Neural progenitor cell (in vitro differentiated cells): ENCODE results near the gene SMYD3.

Experiments used
- CTCF ChIP-seq: fragments of 200-600 bp; sonication (generic); IDR thresholded peaks from 2 replicates; pipeline ENCODE4 v1.5.1; 2017; ENCODE audit warnings: antibody characterized with exemption, mild to moderate bottlenecking
- EZH2 ChIP-seq: fragments of 200-600 bp; sonication (generic); IDR thresholded peaks from 2 replicates; pipeline ENCODE4 v1.6.1; 2017; ENCODE audit warnings: antibody characterized with exemption, mild to moderate bottlenecking, moderate library complexity
- EZH2phosphoT487 ChIP-seq: fragments of 200-600 bp; sonication (generic); IDR thresholded peaks from 2 replicates; pipeline ENCODE4 v1.6.1; 2017; ENCODE audit warnings: antibody characterized with exemption

DNA sequence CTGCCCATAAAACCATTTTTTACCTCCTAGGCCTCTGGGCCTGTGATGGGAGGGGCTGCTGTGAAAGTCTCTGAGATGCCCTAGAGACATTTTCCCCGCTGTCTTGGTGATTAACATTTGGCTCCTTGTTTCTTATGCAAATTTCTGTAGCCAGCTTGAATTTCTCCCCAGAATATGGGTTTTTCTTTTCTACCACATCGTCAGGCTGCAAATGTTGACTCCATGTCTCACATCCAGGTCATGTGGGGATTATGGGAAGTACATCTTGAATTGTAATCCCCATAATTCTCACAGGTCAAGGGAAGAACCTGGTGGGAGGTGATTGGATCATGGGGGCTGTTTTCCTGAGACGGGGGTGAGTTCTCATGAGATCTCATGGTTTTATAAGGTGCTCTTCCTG is 603.2 kb downstream of the SMYD3 start:
- TF ChIP-seq CTCF (no peak), EZH2phosphoT487 (no peak), EZH2 (no peak)
